ENCODE data around the gene PKD1L1. TPM values are rescaled to one million over a fixed set of nuclear protein-coding genes. Genes with fewer than 3 reads are reported as not detected.

PKD1L1 gene
- total RNA-seq, 2 donors from 2014 or later = 0.13 to 0.20 TPM

DNA sequence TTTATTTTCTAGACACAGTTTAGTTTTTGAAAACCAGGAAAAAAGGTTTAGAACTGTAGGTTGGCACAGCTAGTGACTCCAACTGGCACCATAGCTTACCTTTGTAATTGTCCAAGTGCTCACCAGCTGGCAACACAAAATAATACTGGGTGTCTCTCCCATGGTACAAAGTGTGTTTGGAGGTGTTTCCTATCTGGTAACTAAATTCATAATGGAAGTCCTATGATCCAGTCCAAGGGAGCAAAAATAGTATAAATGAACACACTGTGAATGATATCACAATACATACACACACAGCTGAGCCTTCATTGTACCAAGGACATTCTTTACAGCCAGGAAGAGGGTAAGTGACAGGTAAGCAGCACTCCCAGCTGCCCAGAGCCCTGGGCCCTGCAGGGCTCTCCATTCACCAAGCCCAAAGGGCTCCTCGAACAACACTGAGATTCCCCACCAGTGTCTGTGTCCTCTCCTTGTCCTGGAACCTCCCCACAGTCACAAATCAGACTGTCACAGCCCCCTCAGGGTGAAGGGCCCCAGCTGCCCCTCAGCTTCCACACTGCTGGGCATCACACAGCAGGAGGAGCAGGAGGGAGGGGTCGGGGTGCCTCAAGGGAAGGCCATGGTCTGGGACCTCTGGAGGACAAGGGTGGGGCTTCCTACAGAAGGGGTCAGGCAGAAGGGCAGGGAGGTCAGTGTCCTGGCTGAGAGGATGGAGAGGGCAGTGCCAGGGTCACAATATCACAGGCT is 72.1 kb downstream of the PKD1L1 start:
- no peaks in the 10 kb centered on the region for H3K4me1 Mint-ChIP-seq
- H3K27ac Mint-ChIP-seq = no peak overlapping the region
- Histone ChIP-seq H3K4me1 (ENCODE audit: control insufficient read depth, insufficient read depth, low read length) (no peaks in the 10 kb centered on the region), H3K27me3 (ENCODE audit: control insufficient read depth, insufficient read depth, low read length, poor library complexity, severe bottlenecking) (no peaks in the 10 kb centered on the region), H3K4me3 (ENCODE audit: low read length) (no peak overlapping the region), H3K9me3 (ENCODE audit: control insufficient read depth, low read length) (no peaks in the 10 kb centered on the region), H3K36me3 (ENCODE audit: control insufficient read depth, insufficient read depth, low read length) (no peaks in the 10 kb centered on the region), H3K9ac (ENCODE audit: extremely low read depth, low read length, poor library complexity, severe bottlenecking) (no peak overlapping the region), H3K27ac (ENCODE audit: low read depth, low read length) (no peak overlapping the region)
- H3K36me3 Mint-ChIP-seq (ENCODE audit: low read depth) = no peaks in the 10 kb centered on the region
- TF ChIP-seq, protein P1, sequence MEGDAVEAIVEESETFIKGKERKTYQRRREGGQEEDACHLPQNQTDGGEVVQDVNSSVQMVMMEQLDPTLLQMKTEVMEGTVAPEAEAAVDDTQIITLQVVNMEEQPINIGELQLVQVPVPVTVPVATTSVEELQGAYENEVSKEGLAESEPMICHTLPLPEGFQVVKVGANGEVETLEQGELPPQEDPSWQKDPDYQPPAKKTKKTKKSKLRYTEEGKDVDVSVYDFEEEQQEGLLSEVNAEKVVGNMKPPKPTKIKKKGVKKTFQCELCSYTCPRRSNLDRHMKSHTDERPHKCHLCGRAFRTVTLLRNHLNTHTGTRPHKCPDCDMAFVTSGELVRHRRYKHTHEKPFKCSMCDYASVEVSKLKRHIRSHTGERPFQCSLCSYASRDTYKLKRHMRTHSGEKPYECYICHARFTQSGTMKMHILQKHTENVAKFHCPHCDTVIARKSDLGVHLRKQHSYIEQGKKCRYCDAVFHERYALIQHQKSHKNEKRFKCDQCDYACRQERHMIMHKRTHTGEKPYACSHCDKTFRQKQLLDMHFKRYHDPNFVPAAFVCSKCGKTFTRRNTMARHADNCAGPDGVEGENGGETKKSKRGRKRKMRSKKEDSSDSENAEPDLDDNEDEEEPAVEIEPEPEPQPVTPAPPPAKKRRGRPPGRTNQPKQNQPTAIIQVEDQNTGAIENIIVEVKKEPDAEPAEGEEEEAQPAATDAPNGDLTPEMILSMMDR (conservative IDR thresholded peaks at IDR 0.05) = no peak
- H3K4me3 Mint-ChIP-seq = no peak overlapping the region
- WGBS, 2 experiments (ENCODE audit: insufficient coverage in 1 of 2, insufficient read length in 1 of 2) = 80 to 85% methylated on average over 1 to 2 of the region's 2 CpGs
- H3K27me3 Mint-ChIP-seq (ENCODE audit: insufficient read depth) = no peaks in the 10 kb centered on the region
- H3K9me3 Mint-ChIP-seq = no peaks in the 10 kb centered on the region
- DNase-seq = no peak

DNA sequence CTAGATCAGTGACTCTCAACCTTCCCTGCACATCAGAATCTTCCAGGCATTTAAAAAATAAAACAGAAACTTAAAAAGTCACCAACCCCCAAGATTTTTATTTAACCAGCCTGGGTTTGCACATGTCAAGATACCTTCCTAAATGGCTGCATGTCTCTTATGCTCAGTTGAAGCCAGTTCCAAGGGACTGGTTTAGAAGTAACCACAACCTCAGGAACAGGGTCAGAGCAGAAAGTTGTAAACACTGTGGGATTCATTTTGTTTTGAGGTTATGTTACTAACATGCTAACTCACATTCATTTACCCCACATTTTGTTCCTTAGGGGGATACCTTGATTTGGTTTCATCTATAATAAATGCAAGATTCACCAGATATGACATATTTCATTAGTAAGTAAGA is 72.9 kb downstream of the PKD1L1 start:
- Histone ChIP-seq H3K4me1 (ENCODE audit: control insufficient read depth, insufficient read depth, low read length) (no peaks in the 10 kb centered on the region), H3K27me3 (ENCODE audit: control insufficient read depth, insufficient read depth, low read length, poor library complexity, severe bottlenecking) (no peaks in the 10 kb centered on the region), H3K4me3 (ENCODE audit: low read length) (no peak overlapping the region), H3K9ac (ENCODE audit: extremely low read depth, low read length, poor library complexity, severe bottlenecking) (no peak overlapping the region), H3K9me3 (ENCODE audit: control insufficient read depth, low read length) (no peaks in the 10 kb centered on the region), H3K27ac (ENCODE audit: low read depth, low read length) (no peak overlapping the region), H3K36me3 (ENCODE audit: control insufficient read depth, insufficient read depth, low read length) (no peaks in the 10 kb centered on the region)
- Mint-ChIP-seq H3K27me3 (ENCODE audit: insufficient read depth) (no peaks in the 10 kb centered on the region), H3K4me1 (no peaks in the 10 kb centered on the region), H3K9me3 (no peaks in the 10 kb centered on the region), H3K4me3 (no peak overlapping the region), H3K27ac (no peak overlapping the region), H3K36me3 (ENCODE audit: low read depth) (no peaks in the 10 kb centered on the region)
- TF ChIP-seq, protein P1 (conservative IDR thresholded peaks at IDR 0.05) = no peak
- DNase-seq = no peak

DNA sequence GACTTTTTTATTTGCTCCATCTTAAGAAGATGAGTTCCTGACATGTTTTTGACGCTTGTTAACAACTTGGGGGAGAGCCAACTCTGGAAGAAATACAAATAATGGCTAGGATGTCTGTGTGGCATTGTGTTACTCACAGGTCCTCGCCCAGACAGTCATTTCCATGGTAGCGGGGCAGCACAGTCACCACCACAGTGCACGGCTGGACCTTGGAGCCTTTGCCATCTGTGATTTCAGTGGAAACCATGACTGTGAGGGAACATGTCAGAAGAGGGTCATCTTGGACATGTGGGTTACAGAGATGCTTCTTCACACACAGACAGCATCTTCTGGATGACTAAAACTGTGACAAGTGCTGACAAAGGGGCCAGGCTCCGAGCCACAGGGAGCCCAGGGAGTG is 74.5 kb downstream of the PKD1L1 start:
- Mint-ChIP-seq H3K4me1 (no peaks in the 10 kb centered on the region), H3K4me3 (no peak overlapping the region), H3K9me3 (no peaks in the 10 kb centered on the region), H3K27me3 (ENCODE audit: insufficient read depth) (no peaks in the 10 kb centered on the region), H3K27ac (no peak overlapping the region), H3K36me3 (ENCODE audit: low read depth) (no peaks in the 10 kb centered on the region)
- H3K4me1 ChIP-seq (ENCODE audit: control insufficient read depth, insufficient read depth, low read length) = no peaks in the 10 kb centered on the region
- H3K27me3 ChIP-seq (ENCODE audit: control insufficient read depth, insufficient read depth, low read length, poor library complexity, severe bottlenecking) = no peaks in the 10 kb centered on the region
- no peaks in the 10 kb centered on the region for H3K36me3 ChIP-seq (ENCODE audit: control insufficient read depth, insufficient read depth, low read length)
- 90 to 96% methylated on average over 3 to 5 of the region's 5 CpGs for WGBS, 2 experiments (ENCODE audit: insufficient coverage in 1 of 2, insufficient read length in 1 of 2)
- H3K9ac ChIP-seq (ENCODE audit: extremely low read depth, low read length, poor library complexity, severe bottlenecking) = no peak overlapping the region
- TF ChIP-seq, protein P1 (conservative IDR thresholded peaks at IDR 0.05) = no peak
- DNase-seq = no peak
- no peak overlapping the region for H3K4me3 ChIP-seq (ENCODE audit: low read length)
- H3K27ac ChIP-seq (ENCODE audit: low read depth, low read length) = no peak overlapping the region
- H3K9me3 ChIP-seq (ENCODE audit: control insufficient read depth, low read length) = no peaks in the 10 kb centered on the region
